Measurements from ENCODE around the gene MKRN1.
"Not testable (repeated sequence)": the region's sequence is repeated elsewhere in the genome, so short reads cannot be mapped to it uniquely, and the experiment has no call there.

Gene MKRN1

DNA sequence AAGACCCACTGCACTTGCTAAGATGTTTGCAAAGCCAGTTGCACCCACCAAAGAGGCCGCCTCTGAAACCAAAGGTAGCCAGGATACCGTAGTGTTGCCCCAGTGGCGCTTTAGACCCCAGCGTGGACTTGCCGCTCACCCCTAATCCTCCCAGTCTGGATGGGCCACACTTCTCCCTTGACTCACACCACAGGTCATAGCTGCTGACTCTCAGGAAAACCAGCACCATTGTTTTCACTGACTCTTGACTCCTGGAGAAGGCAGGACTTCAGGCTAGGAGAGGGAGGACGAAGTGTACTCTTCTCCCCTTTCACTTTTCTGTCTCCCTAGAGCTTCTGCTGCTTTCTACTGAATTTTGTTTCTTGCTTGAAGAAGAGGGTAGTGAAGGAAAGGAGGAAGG, 53.2 kb downstream of the MKRN1 start:
- DNase-seq: no peak

DNA sequence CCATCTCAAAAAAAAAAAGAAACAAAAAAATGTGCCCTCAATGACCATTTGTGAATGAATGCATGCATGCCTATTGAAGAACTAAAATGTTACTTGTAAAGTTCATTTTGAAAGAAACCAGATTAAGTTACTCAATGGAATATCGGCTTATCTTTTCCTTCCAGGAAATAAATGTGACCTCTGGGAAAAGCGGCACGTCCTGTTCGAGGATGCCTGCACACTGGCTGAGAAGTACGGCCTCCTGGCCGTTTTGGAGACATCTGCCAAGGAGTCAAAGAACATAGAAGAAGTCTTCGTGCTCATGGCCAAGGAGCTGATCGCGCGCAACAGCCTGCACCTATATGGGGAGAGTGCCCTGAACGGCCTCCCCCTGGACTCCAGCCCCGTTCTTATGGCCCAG, 53.6 kb downstream of the MKRN1 start:
- DNase-seq: no peak

DNA sequence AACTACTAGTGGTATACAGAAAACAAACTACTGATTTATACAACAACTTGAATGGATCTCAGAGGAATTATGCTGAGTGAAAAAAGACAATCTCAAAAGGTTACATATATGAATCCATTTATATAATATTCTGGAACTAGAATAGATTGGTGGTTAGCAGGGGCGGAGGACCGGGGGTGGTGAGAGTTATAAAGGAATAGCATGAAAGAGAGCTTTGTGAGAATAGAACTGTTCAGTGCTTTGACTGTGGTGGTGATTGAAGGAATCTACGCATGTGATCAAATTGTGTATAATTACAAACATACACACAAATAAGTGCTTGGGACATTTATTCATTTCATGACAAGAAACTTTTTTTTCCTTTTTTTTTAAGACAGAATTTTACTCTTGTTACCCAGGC, 55.8 kb downstream of the MKRN1 start:
- DNase-seq: no peak

DNA sequence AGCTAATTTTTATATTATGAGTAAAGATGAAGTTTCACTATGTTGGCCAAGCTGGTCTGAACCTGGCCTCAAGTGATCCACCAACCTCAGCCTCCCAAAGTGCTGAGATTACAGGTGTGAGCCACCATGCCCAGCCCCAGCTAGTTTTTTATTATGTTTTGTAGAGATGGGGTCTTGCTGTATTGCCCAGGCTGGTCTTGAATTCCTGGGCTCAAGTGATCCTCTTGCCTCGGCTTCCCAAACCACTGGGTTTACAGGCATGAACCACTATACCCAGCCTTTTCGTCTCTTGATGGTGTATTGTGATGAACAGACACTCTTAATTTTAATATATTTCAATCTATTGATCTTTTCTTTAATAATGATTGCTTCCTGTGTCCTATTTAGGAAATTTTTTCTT, 57.8 kb downstream of the MKRN1 start:
- DNase-seq: no peak

DNA sequence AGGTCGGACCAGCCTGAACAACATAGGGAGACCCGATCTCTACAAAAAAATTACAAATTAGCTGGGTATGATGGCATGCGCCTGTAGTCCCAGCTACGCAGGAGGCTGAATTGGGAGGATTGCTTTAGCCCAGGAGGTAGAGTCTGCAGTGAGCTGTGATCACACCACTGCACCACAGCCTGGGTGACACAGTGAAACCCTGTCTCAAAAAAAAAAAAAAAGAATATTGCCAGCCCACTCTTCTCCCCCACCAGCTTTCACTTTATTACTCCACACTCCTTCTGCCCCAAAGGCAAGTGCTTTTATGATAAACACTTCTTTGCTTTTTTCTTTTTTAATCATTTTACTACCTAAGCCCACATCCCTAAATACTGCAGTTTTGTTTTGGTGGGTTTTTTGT, 60.7 kb downstream of the MKRN1 start:
- no peak for DNase-seq

DNA sequence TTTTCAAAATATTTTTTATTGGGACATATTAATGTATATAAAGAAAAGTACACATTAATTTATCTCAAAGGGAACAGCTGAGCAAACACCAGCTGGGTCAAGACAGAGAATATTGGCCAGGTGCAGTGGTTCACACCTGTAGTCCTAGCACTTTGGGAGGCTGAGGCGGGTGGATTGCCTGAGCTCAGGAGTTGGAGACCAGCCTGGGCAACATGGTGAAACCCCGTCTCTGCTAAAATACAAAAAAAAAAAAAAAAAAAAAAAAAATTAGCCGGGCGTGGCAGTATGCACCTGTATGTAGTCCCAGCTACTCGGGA, 61.2 kb downstream of the MKRN1 start:
- DNase-seq: not testable (repeated sequence)

DNA sequence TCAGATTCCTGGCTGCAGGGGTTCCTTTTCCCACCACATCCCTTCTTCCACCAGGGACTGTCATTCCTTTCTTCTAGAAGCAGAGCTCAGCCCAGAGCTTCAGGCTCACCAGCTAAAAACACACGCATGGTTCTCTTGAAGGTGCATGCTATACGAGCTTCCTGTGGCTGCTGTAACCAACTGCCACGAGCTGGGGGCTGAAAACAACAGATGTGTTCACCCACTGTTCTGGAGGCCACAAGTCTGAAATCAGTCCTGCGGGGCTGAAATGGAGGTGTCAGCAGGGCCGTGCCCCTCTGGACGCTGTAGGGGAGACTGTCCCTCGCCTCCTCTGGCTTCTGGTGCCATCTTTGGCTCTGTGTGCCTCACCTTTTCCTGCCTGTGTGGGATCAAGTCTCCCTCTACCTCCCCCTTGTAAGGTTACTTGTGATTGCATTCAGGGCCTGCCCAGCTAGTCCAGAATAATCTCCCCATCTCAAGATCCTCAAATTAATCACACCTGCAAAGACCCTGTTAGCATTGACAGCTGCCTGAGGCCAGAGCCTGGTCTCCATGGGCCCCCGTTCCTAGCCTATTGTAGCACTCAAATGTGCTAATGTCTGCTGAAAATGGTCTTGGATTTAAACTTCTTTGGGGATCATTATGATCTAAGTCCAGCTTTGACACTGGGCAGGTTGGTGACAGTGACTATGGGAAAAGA, 61.7 kb downstream of the MKRN1 start:
- DNase-seq: no peak

DNA sequence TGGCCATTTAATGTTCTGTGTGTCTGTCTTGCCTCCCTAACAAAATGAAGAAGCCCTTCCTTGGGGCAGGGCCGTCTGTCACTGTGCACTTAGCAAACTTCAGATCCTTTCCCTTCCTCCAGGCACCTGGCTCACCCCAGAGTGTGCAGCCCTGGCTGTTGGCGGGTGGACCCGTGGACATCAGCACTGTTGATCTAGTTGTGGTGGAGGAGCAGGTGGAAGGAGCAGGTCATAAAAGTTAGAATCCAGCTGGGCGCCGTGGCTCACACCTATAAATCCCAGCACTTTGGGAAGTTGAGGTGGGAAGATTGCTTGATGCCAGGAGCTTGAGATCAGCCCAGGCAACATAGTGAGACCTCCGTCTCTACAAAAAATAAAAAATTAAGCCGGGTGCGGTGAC, 62.7 kb downstream of the MKRN1 start:
- no peak for DNase-seq

DNA sequence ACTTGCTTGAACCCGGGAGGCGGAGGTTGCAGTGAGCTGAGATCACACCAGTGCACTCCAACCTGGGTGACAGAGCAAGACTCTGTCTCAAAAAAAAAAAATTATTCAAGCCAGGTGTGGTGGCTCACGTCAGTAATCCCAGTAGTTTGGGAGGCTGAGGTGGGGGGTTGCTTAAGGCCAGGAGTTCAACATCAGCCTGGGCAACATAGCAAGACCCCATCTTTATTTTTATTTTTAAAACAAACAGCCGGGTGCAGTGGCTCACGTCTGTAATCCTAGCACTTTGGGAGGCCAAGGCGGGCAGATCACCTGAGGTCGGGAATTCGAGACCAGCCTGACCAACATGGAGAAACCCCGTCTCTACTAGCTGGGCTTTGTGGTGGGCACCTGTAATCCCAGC, 63.5 kb downstream of the MKRN1 start:
- DNase-seq: not testable (repeated sequence)

DNA sequence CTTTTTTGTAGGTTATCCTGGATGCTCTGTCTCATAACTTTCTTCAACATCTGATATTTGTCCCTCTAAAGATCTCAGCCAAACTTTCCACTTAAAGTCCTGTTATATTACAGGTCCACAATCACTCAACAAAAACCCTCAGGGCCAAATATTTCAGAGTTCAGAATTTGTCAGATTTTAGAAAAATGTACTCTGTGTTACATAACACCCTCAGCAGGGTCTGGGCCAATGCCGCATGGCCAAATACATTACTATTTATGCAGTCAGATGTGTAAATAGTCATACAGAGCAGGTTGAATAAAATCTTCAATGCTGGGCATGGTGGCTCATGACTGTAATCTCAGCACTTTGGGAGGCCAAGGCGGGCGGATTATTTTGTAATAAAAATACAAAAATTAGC, 63.9 kb downstream of the MKRN1 start:
- no peak for DNase-seq

DNA sequence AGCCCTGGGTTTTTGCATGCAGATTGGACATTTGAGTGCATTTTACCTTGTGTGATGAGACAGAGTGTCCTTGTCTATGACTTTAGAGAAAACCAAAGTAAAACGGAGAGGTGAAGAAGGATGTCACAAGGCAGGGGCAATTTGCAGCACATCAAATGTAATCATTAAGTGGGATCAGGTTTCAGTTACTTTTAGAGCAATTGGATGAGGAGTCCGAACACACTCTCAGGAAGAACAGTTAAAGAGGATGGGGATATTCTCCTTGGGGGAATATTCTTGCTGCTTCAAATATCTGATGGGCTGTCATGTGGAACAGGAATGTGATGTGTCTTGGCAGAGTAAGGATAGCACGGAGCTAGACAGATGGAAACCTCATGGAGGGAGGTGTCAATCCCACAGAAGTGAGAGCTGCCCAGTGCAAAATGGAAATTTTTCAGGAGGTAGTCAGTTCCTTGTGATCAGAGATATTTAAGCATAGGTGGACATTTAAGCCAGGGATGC, 74.7 kb downstream of the MKRN1 start:
- no peak for DNase-seq

DNA sequence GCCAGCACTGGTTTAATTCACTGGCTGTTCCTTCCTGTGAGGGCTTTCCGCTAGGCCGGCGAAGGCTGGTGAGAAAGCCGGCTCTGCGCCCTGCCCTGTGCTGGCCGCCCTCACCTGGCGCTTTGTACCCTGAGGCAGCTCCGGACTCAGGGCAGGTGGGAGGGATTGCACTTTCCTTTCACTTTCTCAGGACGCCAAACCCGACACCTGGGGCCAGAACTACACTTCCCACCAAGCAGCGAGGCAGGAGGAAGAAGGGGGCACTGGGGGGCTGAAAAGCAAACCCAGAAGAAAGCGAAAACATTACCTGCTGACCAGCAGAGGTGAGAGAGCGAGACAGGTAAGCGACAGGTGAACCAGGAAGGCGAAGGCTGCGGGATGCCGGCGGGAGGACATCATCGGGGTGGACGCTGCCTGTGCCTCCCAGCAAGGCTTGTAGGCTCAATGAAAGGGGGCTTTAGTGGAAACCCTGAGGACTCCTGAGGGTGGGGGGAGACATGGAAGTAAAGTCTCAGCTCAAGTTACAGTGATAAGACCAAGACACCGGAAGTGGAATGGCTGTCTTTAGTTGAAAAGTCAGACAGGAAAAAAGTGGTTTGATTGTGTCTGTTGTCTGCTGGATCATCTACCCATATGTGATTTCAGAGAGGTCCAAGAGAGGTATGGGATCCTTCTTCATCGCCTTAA, 75.3 kb downstream of the MKRN1 start, which contains the start of gene RAB19:
TSS of gene RAB19 (plus strand) at position 181 of the 687 bp plus-strand sequence. CDS start 3,589 bp downstream, outside the sequence.
- DNase-seq: no peak
